Measurements from ENCODE around the gene ZYG11B.

- TF ChIP-seq CREB5 (CRISPR knock-in tag; IDR thresholded peaks at IDR 0.05; ENCODE audit: low read depth), result no peak
- no peak for TF ChIP-seq POU6F1 (CRISPR knock-in tag; IDR thresholded peaks at IDR 0.05; ENCODE audit: borderline replicate concordance, low read depth)
- no peak for TF ChIP-seq ARNTL (CRISPR knock-in tag; IDR thresholded peaks at IDR 0.05; ENCODE audit: borderline replicate concordance, low read depth)
- no peak for TF ChIP-seq PATZ1 (CRISPR knock-in tag; IDR thresholded peaks at IDR 0.05; ENCODE audit: borderline replicate concordance)
- TF ChIP-seq TSHZ2 (CRISPR knock-in tag; IDR thresholded peaks at IDR 0.05), result no peak
- TF ChIP-seq ESRRG (CRISPR knock-in tag; IDR thresholded peaks at IDR 0.05), result no peak
- TF ChIP-seq PPARA (CRISPR knock-in tag; IDR thresholded peaks at IDR 0.05; ENCODE audit: borderline replicate concordance), result no peak
- no peak for TF ChIP-seq TOX (CRISPR knock-in tag; IDR thresholded peaks at IDR 0.05; ENCODE audit: borderline replicate concordance)
- TF ChIP-seq ZFP30 (CRISPR knock-in tag; IDR thresholded peaks at IDR 0.05), result no peak
- no peak for TF ChIP-seq BACH2 (CRISPR knock-in tag; IDR thresholded peaks at IDR 0.05; ENCODE audit: borderline replicate concordance)
- no peak for TF ChIP-seq OSR1 (CRISPR knock-in tag; IDR thresholded peaks at IDR 0.05)
Observed at GRCh38 chr1:52741259-52741658, 15.0 kb downstream of the ZYG11B start.
